Cardiac fibroblast (primary cell): ENCODE measurements around the gene ADGRG4.
"Not testable (repeated sequence)": the region's sequence is repeated elsewhere in the genome, so short reads cannot be mapped to it uniquely, and the experiment has no call there.

ENCODE experiments used
- DNase-seq, 2 donors: peaks; one replicate each; pipeline versions ENCODE4 v3.0.0 to v3.0.0-alpha.2; 2010; ENCODE audit warnings: low read depth in 2 of 2
- H3K4me3 ChIP-seq, 2 donors: replicated peaks in 1 of 2; 1 replicate in 1 of 2; 2 replicates in 1 of 2; pipeline ENCODE4 v1.5.1; 2011; ENCODE audit warnings: low read depth in 2 of 2, low read length in 2 of 2, mild to moderate bottlenecking in 2 of 2, moderate library complexity in 1 of 2
- CTCF ChIP-seq: IDR thresholded peaks from one replicate; pipeline ENCODE4 v1.5.1; 2011; ENCODE audit warnings: low read depth, mild to moderate bottlenecking, low read length, inconsistent platforms

ADGRG4 gene

GRCh38 chrX:136271300-136271699, 29.5 kb upstream of the ADGRG4 start:
- no peak overlapping the region for H3K4me3 ChIP-seq
- no peak for DNase-seq
- TF ChIP-seq CTCF: no peak

GRCh38 chrX:136272325-136272724, 28.4 kb upstream of the ADGRG4 start:
- DNase-seq: peak in 1 of 2 donors; percentile 6
- no peak overlapping the region for H3K4me3 ChIP-seq
- no peak for TF ChIP-seq CTCF

- no peak for TF ChIP-seq CTCF
- H3K4me3 ChIP-seq: no peak overlapping the region
- DNase-seq: no peak
These were observed 26.8 kb upstream of the ADGRG4 start for GRCh38 chrX:136273986-136274385.

- DNase-seq: no peak
- no peak for TF ChIP-seq CTCF
- H3K4me3 ChIP-seq: no peak overlapping the region
These were observed 25.2 kb upstream of the ADGRG4 start for GRCh38 chrX:136275553-136275952.

- not testable (repeated sequence) for H3K4me3 ChIP-seq, DNase-seq
These were observed 14.4 kb upstream of the ADGRG4 start for GRCh38 chrX:136286375-136286774.

- DNase-seq: peak in 1 of 2 donors; percentile 9
- no peak overlapping the region for H3K4me3 ChIP-seq
- no peak for TF ChIP-seq CTCF
These were observed 8.9 kb upstream of the ADGRG4 start for GRCh38 chrX:136291824-136292223.

- no peak for TF ChIP-seq CTCF
- DNase-seq: no peak
- H3K4me3 ChIP-seq: no peak overlapping the region
These were observed 8.1 kb upstream of the ADGRG4 start for GRCh38 chrX:136292656-136293055.
